DMS53 (cell line): Measurements from ENCODE around the gene GMPR.
"Not testable (repeated sequence)": the region's sequence is repeated elsewhere in the genome, so short reads cannot be mapped to it uniquely, and the experiment has no call there.

Source experiments
- DNase-seq: peaks from one replicate; lab custom pipeline; 2025; lab: John Stamatoyannopoulos, UW

GMPR gene

DNA sequence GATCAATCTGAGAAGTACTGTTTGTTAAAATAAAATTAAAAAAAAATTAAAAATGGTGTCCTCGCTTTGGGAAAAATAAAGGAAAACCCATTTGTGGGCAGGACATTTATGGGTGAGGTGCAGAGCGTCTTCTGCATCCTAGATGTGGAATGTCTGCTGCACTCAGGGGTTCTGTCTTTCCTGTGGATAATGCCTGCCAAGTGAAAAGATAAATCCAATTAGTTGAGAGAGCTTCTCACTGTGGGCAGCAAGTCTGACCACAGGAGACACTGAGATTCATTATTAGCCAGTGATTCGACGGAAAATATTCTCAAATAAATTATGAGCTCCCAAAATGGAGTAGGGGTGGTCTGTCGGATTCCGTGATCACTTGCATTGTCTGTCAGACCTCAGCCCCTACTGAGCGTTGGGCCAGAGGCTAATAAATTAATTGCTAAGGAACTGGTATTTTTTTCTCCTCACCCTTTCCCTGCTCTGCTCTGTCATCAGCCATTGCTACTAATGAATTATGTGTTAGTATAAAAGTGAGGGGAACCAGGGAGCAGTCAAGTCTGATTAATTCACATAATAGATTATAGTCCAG, 10.0 kb downstream of the GMPR start:
- no peak for DNase-seq

DNA sequence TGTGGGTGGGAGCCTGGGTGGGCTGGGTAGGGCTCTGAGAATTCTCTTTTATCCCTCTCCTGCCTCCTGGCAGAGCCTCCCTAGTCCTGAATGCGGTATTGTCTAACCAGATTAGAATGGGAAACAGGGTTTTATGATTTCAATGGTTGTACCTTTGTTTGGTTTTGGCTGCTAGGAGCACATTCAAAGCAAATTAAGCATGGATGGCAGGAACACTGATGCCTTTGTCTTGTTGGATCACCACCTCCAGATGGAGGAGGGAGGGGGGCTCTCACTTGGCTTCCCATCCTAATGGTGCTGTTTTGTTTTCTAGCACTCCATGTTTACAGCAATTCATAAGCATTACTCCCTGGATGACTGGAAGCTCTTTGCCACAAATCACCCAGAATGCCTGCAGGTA, 11.6 kb downstream of the GMPR start:
- no peak for DNase-seq

DNA sequence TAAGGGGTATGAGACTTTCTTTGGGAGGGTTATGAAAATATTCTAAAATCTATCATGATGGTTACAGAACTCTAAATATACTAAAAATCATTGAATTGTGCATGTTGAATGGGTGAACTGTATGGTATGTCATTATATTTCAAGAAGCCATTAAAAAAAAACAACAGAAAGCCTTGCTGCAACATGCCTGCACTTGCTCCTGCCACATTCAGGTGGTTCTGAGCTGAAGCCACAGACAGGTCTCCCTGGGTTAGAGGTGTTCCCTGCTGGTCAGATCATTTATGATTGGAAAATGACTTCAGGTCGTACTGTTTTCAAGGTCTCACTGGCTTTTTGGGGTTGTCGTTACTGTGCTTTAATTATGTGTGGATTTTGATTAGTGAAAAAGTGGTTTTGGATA, 13.3 kb downstream of the GMPR start:
- no peak for DNase-seq

DNA sequence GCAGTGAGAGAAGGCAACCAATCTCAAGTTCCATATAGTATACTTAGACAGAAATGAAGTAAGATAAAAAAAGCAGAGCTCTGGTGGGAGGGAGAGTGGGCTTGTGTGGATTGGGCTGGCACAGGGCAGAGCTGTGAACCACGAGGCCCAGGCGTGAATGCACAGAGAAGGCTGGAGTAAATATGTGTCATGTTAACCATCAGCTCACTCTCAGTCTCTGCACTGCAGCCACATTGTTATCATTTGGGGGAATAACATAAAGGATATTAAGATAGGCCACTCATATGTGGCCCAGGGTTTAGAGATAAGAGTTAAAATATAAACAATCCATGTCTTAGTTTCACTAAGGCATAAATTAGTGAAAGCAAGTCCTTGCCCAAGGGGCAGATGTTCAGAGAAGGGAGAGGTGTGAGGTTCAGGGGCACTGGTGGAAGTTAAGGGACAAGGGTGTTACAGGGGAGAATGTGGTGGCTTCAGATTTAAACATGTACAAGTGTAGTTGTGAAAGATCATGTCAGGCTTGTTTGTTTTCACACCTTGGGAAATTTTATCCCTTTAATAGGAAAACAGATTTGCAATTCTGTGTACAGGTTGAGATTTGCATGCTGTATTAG, 14.4 kb downstream of the GMPR start:
- DNase-seq: no peak

DNA sequence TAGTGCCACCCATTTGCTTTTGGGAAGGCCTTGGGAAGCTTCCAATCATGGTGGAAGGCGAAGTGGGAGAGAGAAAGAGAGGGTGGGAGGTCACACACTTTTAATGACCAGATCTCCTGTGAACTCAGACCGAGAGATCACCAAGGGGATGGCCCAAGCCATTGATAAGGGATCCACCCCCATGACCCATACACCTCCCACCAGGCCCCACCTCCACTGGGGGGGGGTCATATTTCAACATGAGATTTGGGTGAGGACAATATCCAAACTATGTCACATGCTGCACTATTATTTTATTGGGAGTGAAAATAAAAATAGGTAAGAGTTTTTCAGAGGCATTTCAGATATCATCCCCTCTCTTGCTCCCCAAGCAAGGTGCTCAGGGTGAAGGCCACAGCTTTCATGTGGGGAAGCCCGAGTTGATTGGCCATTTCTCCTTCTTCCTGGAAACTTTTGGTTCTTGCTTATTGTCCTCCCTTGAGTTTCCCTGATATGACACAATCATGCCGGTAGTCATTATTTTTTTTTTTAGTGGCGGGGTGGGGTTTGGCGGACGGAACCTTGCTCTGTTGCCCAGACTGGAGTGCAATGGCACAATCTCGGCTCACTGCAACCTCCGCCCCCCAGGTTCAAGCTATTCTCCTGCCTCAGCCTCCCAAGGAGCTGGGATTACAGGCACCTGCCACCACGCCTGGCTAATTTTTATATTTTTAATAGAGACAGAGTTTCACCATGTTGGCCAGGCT, 15.2 kb downstream of the GMPR start:
- DNase-seq: no peak

DNA sequence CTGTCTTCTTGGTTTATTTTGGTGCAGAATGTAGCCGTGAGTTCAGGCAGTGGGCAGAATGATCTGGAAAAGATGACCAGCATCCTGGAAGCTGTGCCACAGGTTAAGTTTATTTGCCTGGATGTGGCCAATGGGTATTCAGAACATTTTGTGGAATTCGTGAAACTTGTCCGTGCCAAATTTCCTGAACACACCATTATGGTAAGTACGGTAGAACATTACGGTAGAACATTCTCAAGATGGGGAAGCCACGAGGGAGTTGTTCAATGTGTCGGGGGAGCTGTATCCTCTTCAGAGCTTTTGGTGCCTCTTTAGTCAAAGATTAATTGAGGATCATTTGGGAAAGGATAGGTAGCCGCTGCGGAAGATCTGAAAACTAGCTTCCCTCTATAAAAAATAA, 16.1 kb downstream of the GMPR start:
- DNase-seq: no peak

DNA sequence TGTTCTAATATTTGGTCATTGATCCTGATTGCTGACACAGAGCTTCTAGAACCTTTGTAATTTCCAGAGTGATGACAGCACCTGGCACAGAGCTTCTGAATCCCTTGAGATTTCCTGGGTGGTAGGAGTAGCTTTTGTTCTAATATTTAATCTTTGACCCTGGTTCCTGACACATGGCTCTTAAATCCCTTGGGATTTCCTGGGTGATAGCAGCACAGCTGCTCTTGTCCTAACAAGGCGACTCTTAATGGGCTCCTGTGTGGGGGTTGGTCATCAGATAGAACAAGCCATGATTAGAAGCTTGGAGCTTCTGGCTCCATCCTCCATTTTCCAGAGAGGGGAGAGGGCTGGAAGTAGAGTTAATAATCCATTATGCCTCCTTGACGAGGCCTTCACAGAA, 18.4 kb downstream of the GMPR start:
- peak; percentile 86 for DNase-seq

DNA sequence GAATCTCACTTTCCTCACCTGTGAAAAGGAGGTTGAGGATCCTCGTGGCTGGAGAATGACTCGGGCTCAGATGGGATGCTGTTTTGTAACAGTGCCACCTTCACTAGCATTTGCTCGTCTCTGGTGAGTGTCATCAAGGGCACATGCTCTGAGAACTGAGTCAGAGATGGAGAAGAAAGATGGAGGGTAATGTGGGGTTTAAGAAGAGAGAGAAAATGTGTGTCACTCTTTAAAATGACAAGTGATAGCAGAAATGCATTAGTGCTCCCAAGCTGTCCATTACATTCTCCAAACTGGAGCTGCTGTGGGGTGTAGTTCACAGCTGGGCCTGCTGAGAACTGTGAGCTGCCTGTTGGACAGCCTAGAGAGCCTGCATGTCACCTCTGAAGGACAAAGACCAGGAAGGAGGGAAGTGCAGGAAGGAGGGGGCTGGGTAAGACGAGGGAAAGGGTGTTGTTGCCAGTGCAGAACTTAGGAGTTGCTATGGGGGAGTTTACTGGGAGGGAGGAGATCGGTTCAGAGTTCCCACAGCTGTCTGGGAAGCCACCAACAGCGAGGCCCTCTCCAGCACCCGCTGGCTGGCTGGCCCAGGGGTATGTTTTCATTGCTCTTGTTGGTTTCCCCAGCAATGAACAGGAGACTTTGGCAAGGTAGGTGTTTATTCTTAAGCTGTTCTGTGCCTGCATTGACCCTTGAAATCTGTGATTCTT, 19.8 kb downstream of the GMPR start:
- DNase-seq: peak; percentile 55

DNA sequence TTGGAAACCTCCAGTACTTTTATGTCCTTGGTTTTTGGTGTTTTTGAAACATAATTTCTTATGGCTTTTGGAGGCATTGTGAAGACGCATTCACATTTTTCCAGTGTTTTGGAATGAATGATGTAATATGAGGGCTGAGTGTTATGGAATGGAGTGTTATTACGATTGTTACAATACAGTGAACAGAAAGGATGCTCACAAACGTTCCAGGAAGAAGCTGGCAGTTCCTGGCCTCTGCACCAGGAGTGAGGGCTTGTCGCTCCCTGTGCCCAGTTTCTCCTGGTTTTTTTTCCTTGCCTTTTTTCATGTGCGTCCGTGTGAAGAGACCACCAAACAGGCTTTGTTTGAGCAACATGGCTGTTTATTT, 20.3 kb downstream of the GMPR start:
- no peak for DNase-seq

DNA sequence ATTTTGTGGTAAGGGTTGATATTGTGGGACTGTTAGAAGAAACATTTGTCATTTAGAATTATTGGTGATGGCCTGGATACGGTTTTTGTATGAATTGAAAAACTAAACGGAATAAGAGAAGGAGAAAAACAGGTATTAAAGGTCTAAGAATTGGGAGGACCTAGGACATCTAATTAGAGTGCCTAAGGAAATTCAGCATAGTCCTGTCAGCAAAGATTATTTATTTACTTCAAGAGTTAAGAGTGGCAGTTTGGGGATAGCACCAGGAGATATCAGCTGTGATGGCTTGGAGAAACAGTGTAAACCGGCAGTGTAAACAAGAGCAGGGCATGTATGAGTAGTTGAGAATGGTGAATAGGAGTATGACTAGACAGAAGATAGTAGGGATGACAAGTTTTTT, 21.2 kb downstream of the GMPR start:
- not testable (repeated sequence) for DNase-seq

DNA sequence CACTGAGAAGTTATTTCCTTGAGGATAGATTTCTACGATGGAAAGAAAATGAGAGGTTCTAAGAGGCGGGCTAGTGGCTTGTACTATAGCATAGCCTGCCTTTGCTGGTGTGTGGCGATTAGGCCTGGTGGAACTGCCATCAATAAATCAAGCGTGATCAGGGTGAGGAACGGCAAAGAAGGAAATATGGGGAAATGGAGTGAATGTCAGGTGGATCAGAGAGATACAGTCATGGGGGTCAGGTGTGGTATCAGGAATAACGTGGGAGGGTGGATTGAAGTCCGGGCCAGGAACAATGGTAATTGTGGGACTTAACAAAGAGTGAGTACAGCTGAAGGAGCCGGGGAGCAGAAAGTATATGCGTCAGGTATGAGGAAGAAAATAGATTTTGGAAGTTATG, 22.2 kb downstream of the GMPR start:
- DNase-seq: not testable (repeated sequence)

DNA sequence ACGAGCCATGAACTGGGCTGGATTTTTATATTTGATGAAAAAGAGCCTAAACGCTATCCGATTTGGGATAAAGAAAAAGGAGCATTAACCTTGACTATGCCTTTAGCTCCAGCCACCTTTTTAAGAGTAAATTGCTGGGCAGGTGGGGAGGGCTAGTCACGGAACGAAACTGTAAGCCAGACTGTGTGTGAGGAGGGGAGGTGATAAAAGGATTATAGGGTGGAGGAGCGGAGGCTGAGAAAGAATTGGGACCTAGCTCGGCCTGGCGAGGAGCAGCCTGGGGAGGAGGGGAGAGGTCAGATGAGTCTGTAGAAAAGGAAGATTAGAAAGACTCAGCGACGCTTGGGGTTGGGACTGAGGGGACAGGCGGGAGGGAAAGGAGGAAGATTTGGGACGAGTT, 24.4 kb downstream of the GMPR start:
- not testable (repeated sequence) for DNase-seq

DNA sequence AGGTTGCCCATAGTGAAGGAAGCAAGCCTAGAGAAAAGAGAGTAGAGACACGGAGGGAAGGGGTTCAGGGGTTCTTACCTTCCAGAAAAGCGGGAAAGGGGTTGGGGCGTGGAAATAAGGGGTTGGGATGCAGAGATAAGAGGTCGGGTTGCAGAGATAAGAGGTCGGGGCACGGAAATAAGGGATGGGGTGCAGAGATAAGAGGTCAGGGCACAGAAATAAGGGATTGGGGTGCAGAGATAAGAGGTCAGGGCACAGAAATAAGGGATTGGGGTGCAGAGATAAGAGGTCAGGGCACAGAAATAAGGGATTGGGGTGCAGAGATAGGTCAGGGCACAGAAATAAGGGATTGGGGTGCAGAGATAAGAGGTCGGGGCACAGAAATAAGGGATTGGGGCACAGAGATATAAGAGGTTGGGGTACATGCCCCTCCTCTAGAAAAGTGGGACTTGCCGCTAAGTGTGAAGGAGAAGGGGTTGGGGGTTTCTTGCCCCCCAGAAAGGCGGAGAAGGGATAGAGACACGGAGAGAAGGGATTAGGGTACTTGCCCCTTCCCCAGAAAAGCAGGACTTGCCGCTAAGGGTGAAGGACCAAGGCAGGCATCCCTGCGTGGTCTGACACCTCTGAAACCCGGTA, 25.2 kb downstream of the GMPR start:
- DNase-seq: not testable (repeated sequence)

DNA sequence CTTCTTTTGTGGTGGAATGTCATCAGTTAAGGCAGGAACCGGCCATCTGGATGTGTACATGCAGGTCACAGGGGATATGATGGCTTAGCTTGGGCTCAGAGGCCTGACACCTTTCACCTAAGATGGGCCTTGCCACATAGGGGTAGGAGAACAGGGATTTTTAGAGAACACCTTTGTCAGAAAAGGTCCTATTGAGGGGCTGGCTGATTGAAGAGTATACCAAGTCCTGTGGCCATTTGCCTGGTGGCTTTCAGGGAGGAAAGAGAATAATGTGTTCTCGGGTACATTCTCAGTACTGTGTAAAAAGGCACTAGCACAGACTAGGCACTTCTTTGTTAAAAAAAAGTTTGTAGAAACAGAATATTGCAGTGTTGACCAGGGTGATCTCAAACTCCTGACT, 26.4 kb downstream of the GMPR start:
- DNase-seq: no peak

DNA sequence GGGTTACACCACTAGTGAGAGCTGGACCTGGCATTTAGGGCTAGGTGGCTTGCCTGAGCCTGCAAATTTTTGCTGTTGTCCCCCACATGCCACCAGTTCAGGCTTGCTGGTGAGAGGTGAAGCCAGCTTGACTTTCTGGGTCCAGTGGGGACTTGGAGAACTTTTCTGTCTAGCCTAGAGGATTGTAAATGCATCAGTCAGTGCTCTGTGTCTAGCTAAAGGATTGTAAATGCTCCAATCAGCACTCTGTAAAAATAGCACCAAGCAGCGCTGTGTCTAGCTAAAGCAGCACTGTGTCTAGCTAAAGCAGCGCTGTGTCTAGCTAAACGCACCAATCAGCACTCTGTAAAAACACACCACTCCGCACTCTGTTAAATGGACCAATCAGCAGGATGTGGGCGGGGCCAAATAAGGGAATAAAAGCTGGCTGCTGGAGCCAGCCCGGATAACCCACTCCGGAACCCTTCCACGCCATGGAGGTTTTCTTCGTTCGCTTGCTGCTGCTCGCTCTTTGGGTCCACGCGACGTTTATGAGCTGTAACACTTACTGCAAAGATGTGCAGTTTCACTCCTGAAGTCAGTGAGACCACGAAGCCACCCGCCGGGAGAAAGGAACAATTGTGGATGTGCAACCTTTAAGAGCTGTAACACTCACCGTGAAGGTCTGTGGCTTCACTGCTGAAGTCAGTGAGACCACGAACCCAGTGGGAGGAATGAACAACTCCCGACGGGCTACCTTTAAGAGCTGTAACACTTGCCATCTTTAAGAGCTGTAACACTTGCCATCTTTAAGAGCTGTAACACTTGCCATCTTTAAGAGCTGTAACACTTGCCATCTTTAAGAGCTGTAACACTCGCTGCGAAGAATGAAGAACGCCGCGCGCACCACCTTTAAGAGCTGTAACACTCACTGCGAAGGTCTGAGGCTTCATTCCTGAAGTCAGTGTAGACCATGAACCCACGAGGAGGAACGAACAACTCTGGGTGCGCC, 27.3 kb downstream of the GMPR start:
- no peak for DNase-seq

DNA sequence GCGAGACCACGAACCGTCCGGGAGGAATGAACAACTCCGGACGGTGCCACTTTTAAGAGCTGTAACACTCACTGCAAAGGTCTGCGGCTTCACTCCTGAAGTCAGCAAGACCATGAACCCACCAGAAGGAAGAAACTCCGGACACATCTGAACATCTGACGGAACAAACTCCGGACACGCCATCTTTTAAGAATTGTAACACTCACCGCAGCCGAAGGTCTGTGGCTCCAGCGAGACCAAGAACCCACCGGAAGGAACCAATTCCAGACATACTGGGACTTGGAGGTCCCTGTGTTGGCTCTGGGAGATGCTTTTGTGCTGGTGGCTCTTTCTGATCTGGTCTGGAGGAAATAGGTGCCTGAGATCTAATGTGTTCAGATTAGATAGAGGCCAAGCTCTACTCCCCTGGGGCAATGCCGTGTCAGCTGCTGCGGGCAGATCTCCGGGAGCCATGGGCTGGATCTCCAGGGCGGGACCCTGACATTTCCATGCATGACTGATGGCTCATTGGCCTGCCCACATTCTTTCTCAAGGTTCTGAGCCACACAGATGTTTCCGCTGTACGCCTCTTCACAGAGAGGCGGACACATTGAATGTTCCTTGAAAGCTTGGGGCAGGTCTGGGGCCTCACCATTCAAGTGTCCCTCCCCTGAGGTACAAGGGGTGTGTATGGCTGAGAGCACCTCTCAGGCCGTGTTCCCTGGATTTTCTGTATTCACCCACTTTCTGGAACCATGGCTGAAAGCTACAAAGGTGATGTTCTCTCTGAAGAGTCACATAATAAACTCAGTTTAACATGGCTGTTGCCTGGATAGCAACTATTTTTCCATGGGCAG, 29.3 kb downstream of the GMPR start:
- no peak for DNase-seq

DNA sequence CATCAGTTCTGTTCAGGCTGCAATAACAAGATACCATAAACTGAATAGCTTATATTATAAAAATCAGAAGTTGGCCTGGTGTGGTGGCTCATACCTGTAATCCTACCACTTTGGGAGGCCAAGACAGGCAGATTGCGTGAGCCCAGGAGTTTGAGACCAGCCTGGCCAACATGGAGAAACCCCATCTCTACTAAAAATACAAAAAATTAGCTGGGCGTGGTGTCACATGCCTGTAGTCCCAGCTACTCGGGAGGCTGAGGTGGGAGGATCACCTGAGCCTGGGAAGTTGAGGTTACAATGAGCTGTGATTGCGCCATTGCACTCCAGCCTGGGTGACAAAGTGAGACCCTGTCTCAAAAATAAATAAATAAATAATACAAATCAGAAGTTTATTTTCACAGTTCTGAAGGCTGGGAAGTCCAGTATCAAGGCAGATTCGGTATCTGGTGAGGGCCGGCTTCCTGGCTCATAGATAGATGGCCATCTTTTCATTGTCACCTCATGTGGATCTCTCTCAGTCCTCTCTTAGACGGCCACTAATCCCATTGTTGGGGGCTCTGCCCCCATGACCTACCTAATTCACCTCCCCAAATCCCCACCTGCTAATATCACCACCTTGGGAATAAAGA, 31.2 kb downstream of the GMPR start:
- DNase-seq: not testable (repeated sequence)

DNA sequence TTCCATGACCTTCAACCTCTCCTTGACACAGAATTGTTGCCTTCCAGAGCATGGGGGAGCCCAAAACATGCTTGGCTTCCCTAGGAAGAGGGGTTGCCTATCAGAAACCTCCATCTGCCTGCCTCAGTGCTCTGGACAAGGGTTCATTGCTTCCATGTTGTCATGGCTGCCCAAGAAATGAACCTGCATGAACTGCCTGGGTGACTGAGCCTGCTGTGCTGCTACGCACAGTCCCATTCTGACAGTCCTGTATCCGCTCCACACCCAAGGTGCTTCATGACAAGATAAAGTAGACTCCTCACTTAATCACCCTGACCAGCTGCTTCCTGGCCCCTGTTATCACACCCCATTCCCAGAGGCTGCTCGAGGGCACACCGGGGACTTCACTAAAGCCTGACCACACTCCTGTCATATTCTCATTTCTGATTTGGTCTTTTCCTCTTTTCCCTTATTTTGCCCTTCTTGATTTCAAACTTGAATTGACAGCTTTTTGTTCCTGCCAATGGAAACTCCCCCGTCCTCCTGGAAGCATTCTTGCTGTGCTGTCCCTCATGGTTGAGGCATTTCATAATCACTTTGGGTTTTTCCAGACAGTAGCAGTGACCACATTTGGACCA, 31.9 kb downstream of the GMPR start:
- DNase-seq: no peak

DNA sequence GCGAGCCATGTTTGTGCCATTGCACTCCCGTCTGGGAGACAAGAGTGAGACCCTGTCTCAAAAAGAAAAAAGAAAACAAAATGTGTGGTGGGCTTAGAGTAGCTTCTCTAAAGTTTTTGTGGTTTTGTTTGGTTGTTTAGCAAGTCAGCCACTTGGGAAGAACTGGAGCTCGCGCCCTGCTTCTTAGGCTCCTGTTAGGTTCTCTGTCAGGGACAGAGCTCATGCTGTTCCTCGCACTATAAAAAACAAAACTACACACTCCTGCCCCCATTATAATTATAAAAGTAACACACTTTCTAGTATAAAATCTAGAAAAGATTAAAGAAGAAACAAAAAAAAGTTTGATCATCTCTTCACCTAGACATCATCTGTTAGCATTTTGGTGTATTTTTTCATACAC, 33.0 kb downstream of the GMPR start:
- no peak for DNase-seq
